Liver (tissue), 3 donors: ENCODE data around the gene UBAP1L.

ENCODE experiments used
- CTCF ChIP-seq: fragments of 150-350 bp; IDR thresholded peaks from 2 replicates; pipeline ENCODE4 v1.5.1; 2017; ENCODE audit warnings: improper control_type of control experiment, low read depth, low read length; ENCODE audit not compliant: missing input control
- GABPA ChIP-seq, 2 donors: IDR thresholded peaks in 1 of 2; conservative IDR thresholded peaks in 1 of 2; 2 replicates each; pipeline ENCODE4 v1.6.1; 2016; ENCODE audit warnings: antibody characterized with exemption in 2 of 2, mild to moderate bottlenecking in 1 of 2, moderate library complexity in 1 of 2
- JUND ChIP-seq, 2 donors: IDR thresholded peaks; 2 replicates each; pipeline ENCODE4 v1.6.1; 2016; ENCODE audit warnings: antibody characterized with exemption in 2 of 2
- MAX ChIP-seq: IDR thresholded peaks from 2 replicates; pipeline ENCODE4 v1.6.1; 2016; ENCODE audit warnings: antibody characterized with exemption
- YY1 ChIP-seq: IDR thresholded peaks from 2 replicates; pipeline ENCODE4 v1.6.1; 2016; ENCODE audit warnings: antibody characterized with exemption, mild to moderate bottlenecking
- donor health status: healthy.
- donor health status: healthy.

GRCh38 chr15:65154720-65155119 is 39.7 kb upstream of the UBAP1L start:
- TF ChIP-seq CTCF (no peak), JUND (IDR thresholded peaks at IDR 0.05) (no peak), MAX (no peak), YY1 (peak; percentile 44), GABPA (IDR thresholded peaks at IDR 0.05 in 1 of 2, conservative IDR thresholded peaks at IDR 0.05 in 1 of 2) (no peak)
